HG03280 (cell line): Measurements from ENCODE around the gene STK16.
"Not testable (repeated sequence)": the region's sequence is repeated elsewhere in the genome, so short reads cannot be mapped to it uniquely, and the experiment has no call there.

ENCODE experiments used
- ATAC-seq: cut with Tn5 transposase; IDR thresholded peaks from one replicate; pipeline ENCODE4 v1.9.1; 2021; ENCODE audit warnings: mild to moderate bottlenecking, moderate library complexity; ENCODE audit not compliant: unreplicated experiment

STK16 gene

GRCh38 chr2:219245148-219245898 lies at the start of gene STK16, which contains the start of gene GLB1L:
STK16 (plus strand) TSS chr2:219245479; CDS start chr2:219246000, 521 bp downstream.
GLB1L (minus strand) TSS chr2:219245444; CDS start chr2:219243573, 1,871 bp downstream.
- ATAC-seq, result peak; percentile 83

GRCh38 chr2:219197388-219197787 lies 47.9 kb upstream of the STK16 start:
- ATAC-seq, result no peak

- ATAC-seq, result no peak
Measured at GRCh38 chr2:219198974-219199373, 46.3 kb upstream of the STK16 start.

GRCh38 chr2:219199470-219200211 lies 45.6 kb upstream of the STK16 start:
- ATAC-seq, result no peak

GRCh38 chr2:219200502-219201326 lies 44.6 kb upstream of the STK16 start:
- not testable (repeated sequence) for ATAC-seq

GRCh38 chr2:219201331-219201730 lies 43.9 kb upstream of the STK16 start:
- ATAC-seq, result not testable (repeated sequence)

GRCh38 chr2:219204425-219205164 lies 40.7 kb upstream of the STK16 start:
- no peak for ATAC-seq

GRCh38 chr2:219205165-219205538 lies 40.1 kb upstream of the STK16 start:
- no peak for ATAC-seq

- no peak for ATAC-seq
Measured at GRCh38 chr2:219205981-219206327, 39.3 kb upstream of the STK16 start.

- peak; percentile 98 for ATAC-seq
Measured at GRCh38 chr2:219206328-219207133, 38.7 kb upstream of the STK16 start, which contains the start of gene ZFAND2B. ZFAND2B (plus strand) TSS chr2:219206782; CDS start chr2:219206988, 206 bp downstream.

- ATAC-seq, result no peak
Measured at GRCh38 chr2:219207134-219207883, 38.0 kb upstream of the STK16 start.

GRCh38 chr2:219207884-219208740 lies 37.2 kb upstream of the STK16 start:
- no peak for ATAC-seq

GRCh38 chr2:219209236-219210195 lies 35.8 kb upstream of the STK16 start:
- no peak for ATAC-seq

- no peak for ATAC-seq
Measured at GRCh38 chr2:219210196-219210885, 34.9 kb upstream of the STK16 start.

GRCh38 chr2:219210886-219211362 lies 34.4 kb upstream of the STK16 start:
- ATAC-seq, result no peak

GRCh38 chr2:219213026-219213415 lies 32.3 kb upstream of the STK16 start:
- no peak for ATAC-seq
